HepG2 (cell line): Measurements from ENCODE around the gene CCNI2. TPM values are rescaled to one million over a fixed set of nuclear protein-coding genes. Genes with fewer than 3 reads are reported as not detected.

Experiments
- ATAC-seq: fragments of 200-7000 bp; cut with Tn5 transposase; 3 replicates; pipeline ENCODE4 v1.9.1; 2020; ENCODE audit warnings: mild to moderate bottlenecking, moderate library complexity
- BruUV-seq: library from RNA; stranded (reverse); fragments of 400-500 nt; replicated peaks from 2 replicates; lab custom pipeline; 2021; lab: Mats Ljungman, UMichigan
- CTCF ChIA-PET: fragments of 300-600 bp; formaldehyde crosslinking; extraction: SDS; loops from one replicate; lab custom pipeline; 2021; ENCODE audit warnings: low total read pairs, inconsistent platforms, low intra/inter-chr PET ratio; lab: Yijun Ruan, JAX
- POLR2A ChIA-PET: fragments of 350-600 bp; sonication (Branson Sonifier 250); formaldehyde crosslinking; loops from one replicate; lab custom pipeline; 2020; ENCODE audit warnings: antibody characterized with exemption, inconsistent platforms; lab: Yijun Ruan, JAX
- DNase-seq: peaks from one replicate; pipeline ENCODE4 v3.0.0-alpha.2; 2015; ENCODE audit warnings: low spot score
- FAIRE-seq: peaks from 3 replicates; lab custom pipeline; 2011; peaks lifted over from hg19 to GRCh38; lab: Jason Lieb, UNC
- H2AFZ ChIP-seq: one replicate; pipeline ENCODE4 v1.6.1; 2011; ENCODE audit warnings: low read length, inconsistent platforms
- H3K27ac ChIP-seq: fragments of 300-600 bp; 3 replicates; pipeline ENCODE4 v1.8.0; 2011; ENCODE audit warnings: mixed run types, mild to moderate bottlenecking, mixed read lengths, low read length, inconsistent platforms; ENCODE audit not compliant: insufficient read depth; ENCODE audit errors: extremely low read length
- H3K27me3 ChIP-seq, 2 experiments: fragments of 200-600 bp in 1 of 2; 2 replicates in 1 of 2; 3 replicates in 1 of 2; pipeline versions ENCODE4 v1.6.0 to v1.8.0; 2011; ENCODE audit warnings: low read length in 2 of 2, mild to moderate bottlenecking in 2 of 2, moderate library complexity in 2 of 2, inconsistent platforms in 1 of 2; ENCODE audit not compliant: insufficient read depth in 2 of 2, control insufficient read depth in 1 of 2
- H3K36me3 ChIP-seq, 2 experiments: fragments of 200-600 bp in 1 of 2; replicated peaks in 1 of 2; 2 replicates in 1 of 2; 3 replicates in 1 of 2; pipeline versions ENCODE4 v1.5.1 to v1.8.0; 2011; ENCODE audit warnings: low read length in 2 of 2, inconsistent platforms in 1 of 2; ENCODE audit not compliant: insufficient read depth in 2 of 2, control insufficient read depth in 1 of 2
- H3K4me1 ChIP-seq: 2 replicates; pipeline ENCODE4 v1.5.1; 2012; ENCODE audit warnings: low read length, inconsistent platforms; ENCODE audit not compliant: insufficient read depth
- H3K4me2 ChIP-seq: 2 replicates; pipeline ENCODE4 v1.6.0; 2011; ENCODE audit warnings: low read depth, low read length, inconsistent platforms
- H3K4me3 ChIP-seq, 3 experiments: fragments of 200-600 bp in 1 of 3; sonication (generic), shearing (Covaris generic) in 1 of 3; replicated peaks in 1 of 3; 2 replicates each; pipeline ENCODE4 v1.5.1; 2011 to 2016; ENCODE audit warnings: low read length in 3 of 3, inconsistent platforms in 2 of 3, low read depth in 2 of 3, mild to moderate bottlenecking in 2 of 3, control low read depth in 1 of 3, mixed read lengths in 1 of 3; ENCODE audit not compliant: insufficient read depth in 1 of 3
- H3K79me2 ChIP-seq: one replicate; pipeline ENCODE4 v1.6.1; 2011; ENCODE audit warnings: low read length, inconsistent platforms; ENCODE audit not compliant: insufficient read depth
- H3K9ac ChIP-seq: 2 replicates; pipeline ENCODE4 v1.6.0; 2011; ENCODE audit warnings: mild to moderate bottlenecking, low read depth, low read length, inconsistent platforms; ENCODE audit not compliant: insufficient read depth
- H3K9me3 ChIP-seq: 2 replicates; pipeline ENCODE4 v1.5.1; 2012; ENCODE audit warnings: mild to moderate bottlenecking, low read length
- H4K20me1 ChIP-seq: 2 replicates; pipeline ENCODE4 v1.6.0; 2011; ENCODE audit warnings: inconsistent platforms, mild to moderate bottlenecking, low read length, moderate library complexity; ENCODE audit not compliant: insufficient read depth
- ELF4 ChIP-seq: sonication (generic); formaldehyde crosslinking; IDR thresholded peaks from 2 replicates; pipeline ENCODE4 v1.5.0; 2020; ENCODE audit warnings: missing genetic modification reagents, mild to moderate bottlenecking, moderate library complexity, borderline replicate concordance
- GTF2F1 ChIP-seq: fragments of 150-350 bp; IDR thresholded peaks from 2 replicates; pipeline ENCODE4 v1.6.1; 2014; ENCODE audit warnings: low read length
- HES4 ChIP-seq: sonication (generic); formaldehyde crosslinking; IDR thresholded peaks from 2 replicates; pipeline ENCODE4 v1.9.0; 2021; ENCODE audit warnings: mild to moderate bottlenecking, missing genetic modification reagents, borderline replicate concordance
- KLF9 ChIP-seq: IDR thresholded peaks from 2 replicates; pipeline ENCODE4 v1.6.1; 2016; ENCODE audit warnings: low read depth
- KMT2A ChIP-seq: sonication (generic); formaldehyde crosslinking; IDR thresholded peaks from 2 replicates; pipeline ENCODE4 v1.4.0; 2020; ENCODE audit warnings: missing genetic modification reagents
- NR2F2 ChIP-seq: IDR thresholded peaks from 2 replicates; pipeline ENCODE4 v1.6.1; 2012; ENCODE audit warnings: low read depth, inconsistent platforms, borderline replicate concordance
- NR3C1 ChIP-seq: sonication (generic); formaldehyde crosslinking; IDR thresholded peaks from 2 replicates; pipeline ENCODE4 v1.4.0; 2020; ENCODE audit warnings: missing genetic modification reagents
- NRL ChIP-seq: sonication (generic); formaldehyde crosslinking; IDR thresholded peaks from 2 replicates; pipeline ENCODE4 v1.5.0; 2020; ENCODE audit warnings: missing genetic modification reagents, mild to moderate bottlenecking, moderate library complexity, borderline replicate concordance
- SRY ChIP-seq: sonication (generic); formaldehyde crosslinking; IDR thresholded peaks from 2 replicates; pipeline ENCODE4 v1.8.0; 2022; ENCODE audit warnings: mild to moderate bottlenecking, missing genetic modification reagents
- TMF1 ChIP-seq: sonication (generic); formaldehyde crosslinking; IDR thresholded peaks from 2 replicates; pipeline ENCODE4 v1.8.1; 2022; ENCODE audit warnings: low read depth, missing genetic modification reagents
- YEATS2 ChIP-seq: sonication (generic); formaldehyde crosslinking; IDR thresholded peaks from 2 replicates; pipeline ENCODE4 v1.4.0; 2020; ENCODE audit warnings: missing genetic modification reagents, borderline replicate concordance
- ZNF878 ChIP-seq: sonication (generic); formaldehyde crosslinking; IDR thresholded peaks from 2 replicates; pipeline ENCODE4 v1.8.1; 2023; ENCODE audit warnings: mild to moderate bottlenecking, missing genetic modification reagents, moderate library complexity
- WGBS: methylation state at CpG from one replicate; pipeline ENCODE4 v1.1.6; 2017; ENCODE audit warnings: low lambda C conversion rate; 5-methylcytosine and 5-hydroxymethylcytosine counted together
- in situ Hi-C: cut with HindIII; loops from 2 replicates; pipeline ENCODE4 v1.10.0; 2017; ENCODE audit warnings: low pct_unique_long_range_greater_than_20kb; ENCODE audit not compliant: extremely low pct_ligation_motif_present
- intact Hi-C: fragments of 100-400 bp; cut with micrococcal nuclease; formaldehyde crosslinking; loops from one replicate; pipeline ENCODE4 v1.10.0; 2022; ENCODE audit not compliant: unreplicated experiment
- polyA plus RNA-seq, 8 experiments: library from polyadenylated mRNA; depleted of rRNA in 3 of 8; stranded (reverse) in 7 of 8; unstranded in 1 of 8; fragments of >200 nt; fragmentation: Illumina TruSeq in 4 of 8; extraction: Trizol in 4 of 8; gene quantifications; 2 replicates each; pipeline versions ENCODE4 v1.2.1 to v1.2.3, GENCODE V29; 2011 to 2016; ENCODE audit warnings: low read depth in 4 of 8, missing spikeins in 1 of 8, mixed read lengths in 1 of 8; ENCODE audit not compliant: insufficient read depth in 1 of 8
- total RNA-seq, 5 experiments: library from RNA; depleted of rRNA; stranded (reverse); fragments of >200 nt; fragmentation: Illumina TruSeq; extraction: Trizol; gene quantifications; 2 replicates each; pipeline ENCODE4 v1.2.3, GENCODE V29; 2016; ENCODE audit warnings: low read depth in 1 of 5
- TF ChIP-seq, protein P1 (sequence below): sonication (generic); formaldehyde crosslinking; IDR thresholded peaks from 2 replicates; pipeline ENCODE4 v1.4.0; 2020; ENCODE audit warnings: mild to moderate bottlenecking, missing genetic modification reagents
- TF ChIP-seq, protein P2 (sequence below): sonication (generic); formaldehyde crosslinking; conservative IDR thresholded peaks from 2 replicates; pipeline ENCODE4 v1.8.0; 2022; ENCODE audit warnings: low read depth, missing genetic modification reagents
- TF ChIP-seq, protein P3 (sequence below): conservative IDR thresholded peaks from 2 replicates; pipeline ENCODE4 v1.6.1; 2018; ENCODE audit warnings: missing genetic modification reagents
- TF ChIP-seq, protein P4 (sequence below): sonication (generic); formaldehyde crosslinking; IDR thresholded peaks from 2 replicates; pipeline ENCODE4 v1.9.0; 2021; ENCODE audit warnings: missing genetic modification reagents, borderline replicate concordance
- TF ChIP-seq, protein P5 (sequence below): sonication (generic); formaldehyde crosslinking; IDR thresholded peaks from 2 replicates; pipeline ENCODE4 v1.5.0; 2020; ENCODE audit warnings: missing genetic modification reagents

Gene CCNI2
- total and polyA plus RNA-seq, 2 of the 13 experiments (the other 11 are each of a cell fraction or from before 2014, with no cell fraction given) = not detected

DNA sequence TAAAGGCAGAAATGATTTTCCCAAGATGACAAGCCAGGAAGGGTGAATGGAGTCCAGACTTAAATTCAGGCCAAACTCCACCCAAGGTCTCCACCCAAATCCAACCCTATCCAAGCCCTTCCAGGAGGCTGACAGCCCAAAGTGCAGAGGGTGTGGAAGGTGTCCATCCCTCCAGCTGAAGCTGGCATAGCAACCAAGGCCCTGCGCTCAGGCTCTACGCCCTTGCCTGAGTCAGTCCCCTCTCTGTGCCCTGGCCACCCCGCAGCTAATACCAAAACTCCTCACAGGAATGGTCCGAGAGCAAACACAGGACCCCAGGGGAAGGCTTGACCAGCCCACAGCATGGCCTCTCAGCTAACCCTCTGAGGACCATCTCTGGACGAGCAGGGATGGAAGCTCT lies 27.7 kb downstream of the CCNI2 start:
- in situ Hi-C loops = loop anchor here (5.0 kb wide), 1 partner anchor 42 kb away; no protein-coding TSS in a partner anchor
- intact Hi-C loops = no loop called here
- Histone ChIP-seq H3K4me1 (peaks cover 68% of the 10 kb centered on the region), H3K9me3 (no peaks in the 10 kb centered on the region), H3K36me3 (no peaks in the 10 kb centered on the region), H3K27ac (no peak overlapping the region), H4K20me1 (no peaks in the 10 kb centered on the region), H3K4me3 (no peak overlapping the region), H3K4me2 (peak overlapping the region; percentile 75), H3K79me2 (peaks cover 48% of the 10 kb centered on the region), H2AFZ (no peak overlapping the region), H3K9ac (no peak overlapping the region), H3K27me3 (no peaks in the 10 kb centered on the region)
- 67% methylated on average over 1 of the region's 5 CpGs for WGBS
- DNase-seq (no peak), FAIRE-seq (no peak), ATAC-seq (no peak)
- POLR2A ChIA-PET = interaction anchor here (4.2 kb wide), 1 partner anchor 32 kb away, joined by 21 read pairs; no protein-coding TSS in a partner anchor
- CTCF ChIA-PET = no interaction called here
- BruUV-seq = no TSS peak
- TF ChIP-seq, protein P1, sequence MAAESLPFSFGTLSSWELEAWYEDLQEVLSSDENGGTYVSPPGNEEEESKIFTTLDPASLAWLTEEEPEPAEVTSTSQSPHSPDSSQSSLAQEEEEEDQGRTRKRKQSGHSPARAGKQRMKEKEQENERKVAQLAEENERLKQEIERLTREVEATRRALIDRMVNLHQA (CRISPR knock-in tag) = no peak
- TF ChIP-seq ZNF878 (no peak), ELF4 (no peak), SRY (CRISPR knock-in tag) (no peak), NR2F2 (no peak), TMF1 (CRISPR knock-in tag) (no peak), YEATS2 (CRISPR knock-in tag) (no peak), KLF9 (CRISPR knock-in tag) (no peak), NRL (no peak), HES4 (CRISPR knock-in tag) (no peak), NR3C1 (CRISPR knock-in tag) (no peak), GTF2F1 (no peak), KMT2A (CRISPR knock-in tag) (no peak)
- TF ChIP-seq, protein P2, sequence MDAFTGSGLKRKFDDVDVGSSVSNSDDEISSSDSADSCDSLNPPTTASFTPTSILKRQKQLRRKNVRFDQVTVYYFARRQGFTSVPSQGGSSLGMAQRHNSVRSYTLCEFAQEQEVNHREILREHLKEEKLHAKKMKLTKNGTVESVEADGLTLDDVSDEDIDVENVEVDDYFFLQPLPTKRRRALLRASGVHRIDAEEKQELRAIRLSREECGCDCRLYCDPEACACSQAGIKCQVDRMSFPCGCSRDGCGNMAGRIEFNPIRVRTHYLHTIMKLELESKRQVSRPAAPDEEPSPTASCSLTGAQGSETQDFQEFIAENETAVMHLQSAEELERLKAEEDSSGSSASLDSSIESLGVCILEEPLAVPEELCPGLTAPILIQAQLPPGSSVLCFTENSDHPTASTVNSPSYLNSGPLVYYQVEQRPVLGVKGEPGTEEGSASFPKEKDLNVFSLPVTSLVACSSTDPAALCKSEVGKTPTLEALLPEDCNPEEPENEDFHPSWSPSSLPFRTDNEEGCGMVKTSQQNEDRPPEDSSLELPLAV (CRISPR knock-in tag) = no peak
- TF ChIP-seq, protein P3, sequence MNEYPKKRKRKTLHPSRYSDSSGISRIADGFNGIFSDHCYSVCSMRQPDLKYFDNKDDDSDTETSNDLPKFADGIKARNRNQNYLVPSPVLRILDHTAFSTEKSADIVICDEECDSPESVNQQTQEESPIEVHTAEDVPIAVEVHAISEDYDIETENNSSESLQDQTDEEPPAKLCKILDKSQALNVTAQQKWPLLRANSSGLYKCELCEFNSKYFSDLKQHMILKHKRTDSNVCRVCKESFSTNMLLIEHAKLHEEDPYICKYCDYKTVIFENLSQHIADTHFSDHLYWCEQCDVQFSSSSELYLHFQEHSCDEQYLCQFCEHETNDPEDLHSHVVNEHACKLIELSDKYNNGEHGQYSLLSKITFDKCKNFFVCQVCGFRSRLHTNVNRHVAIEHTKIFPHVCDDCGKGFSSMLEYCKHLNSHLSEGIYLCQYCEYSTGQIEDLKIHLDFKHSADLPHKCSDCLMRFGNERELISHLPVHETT = no peak
- TF ChIP-seq, protein P4, sequence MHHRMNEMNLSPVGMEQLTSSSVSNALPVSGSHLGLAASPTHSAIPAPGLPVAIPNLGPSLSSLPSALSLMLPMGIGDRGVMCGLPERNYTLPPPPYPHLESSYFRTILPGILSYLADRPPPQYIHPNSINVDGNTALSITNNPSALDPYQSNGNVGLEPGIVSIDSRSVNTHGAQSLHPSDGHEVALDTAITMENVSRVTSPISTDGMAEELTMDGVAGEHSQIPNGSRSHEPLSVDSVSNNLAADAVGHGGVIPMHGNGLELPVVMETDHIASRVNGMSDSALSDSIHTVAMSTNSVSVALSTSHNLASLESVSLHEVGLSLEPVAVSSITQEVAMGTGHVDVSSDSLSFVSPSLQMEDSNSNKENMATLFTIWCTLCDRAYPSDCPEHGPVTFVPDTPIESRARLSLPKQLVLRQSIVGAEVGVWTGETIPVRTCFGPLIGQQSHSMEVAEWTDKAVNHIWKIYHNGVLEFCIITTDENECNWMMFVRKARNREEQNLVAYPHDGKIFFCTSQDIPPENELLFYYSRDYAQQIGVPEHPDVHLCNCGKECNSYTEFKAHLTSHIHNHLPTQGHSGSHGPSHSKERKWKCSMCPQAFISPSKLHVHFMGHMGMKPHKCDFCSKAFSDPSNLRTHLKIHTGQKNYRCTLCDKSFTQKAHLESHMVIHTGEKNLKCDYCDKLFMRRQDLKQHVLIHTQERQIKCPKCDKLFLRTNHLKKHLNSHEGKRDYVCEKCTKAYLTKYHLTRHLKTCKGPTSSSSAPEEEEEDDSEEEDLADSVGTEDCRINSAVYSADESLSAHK (CRISPR knock-in tag) = no peak
- TF ChIP-seq, protein P5, sequence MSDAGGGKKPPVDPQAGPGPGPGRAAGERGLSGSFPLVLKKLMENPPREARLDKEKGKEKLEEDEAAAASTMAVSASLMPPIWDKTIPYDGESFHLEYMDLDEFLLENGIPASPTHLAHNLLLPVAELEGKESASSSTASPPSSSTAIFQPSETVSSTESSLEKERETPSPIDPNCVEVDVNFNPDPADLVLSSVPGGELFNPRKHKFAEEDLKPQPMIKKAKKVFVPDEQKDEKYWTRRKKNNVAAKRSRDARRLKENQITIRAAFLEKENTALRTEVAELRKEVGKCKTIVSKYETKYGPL (CRISPR knock-in tag) = no peak
